OCI-LY3 (cell line): ENCODE results near the gene IGBP1.

Source experiments
- H2AFZ ChIP-seq: fragments of 200-600, 300-600 bp; shearing (Covaris generic); 2 replicates; pipeline ENCODE4 v1.6.0; 2014; ENCODE audit warnings: antibody characterized with exemption, low read depth, low read length
- H3K27ac ChIP-seq: fragments of 200-600, 300-600 bp; sonication (generic); 2 replicates; pipeline ENCODE4 v1.5.1; 2014; ENCODE audit warnings: mild to moderate bottlenecking, low read length, moderate library complexity, mixed read lengths
- H3K27me3 ChIP-seq: fragments of 200-600, 300-600 bp; sonication (generic); 2 replicates; pipeline ENCODE4 v1.6.1; 2014; ENCODE audit warnings: low read depth, low read length, mixed read lengths
- H3K36me3 ChIP-seq: fragments of 200-600, 300-600 bp; sonication (generic); replicated peaks from 2 replicates; pipeline ENCODE3; 2014; ENCODE audit warnings: low read depth, low read length, mixed read lengths
- H3K4me1 ChIP-seq: fragments of 300-600, 200-600 bp; sonication (generic); 2 replicates; pipeline ENCODE4 v1.6.1; 2014; ENCODE audit warnings: low read length, mixed read lengths
- H3K4me2 ChIP-seq: fragments of 200-600, 300-600 bp; sonication (generic); 2 replicates; pipeline ENCODE4 v1.6.1; 2014; ENCODE audit warnings: low read length, mixed read lengths
- H3K4me3 ChIP-seq: fragments of 300-600, 200-600 bp; sonication (generic); 2 replicates; pipeline ENCODE4 v1.5.1; 2014; ENCODE audit warnings: antibody characterized with exemption, mild to moderate bottlenecking, low read length, moderate library complexity
- H3K79me2 ChIP-seq: fragments of 300-600, 200-600 bp; shearing (Covaris generic); 2 replicates; pipeline ENCODE4 v1.6.1; 2014; ENCODE audit warnings: mild to moderate bottlenecking, low read length, mixed read lengths
- H3K9ac ChIP-seq: fragments of 300-600, 200-600 bp; shearing (Covaris generic); 2 replicates; pipeline ENCODE4 v1.6.0; 2014; ENCODE audit warnings: mild to moderate bottlenecking, low read length, moderate library complexity
- H3K9me3 ChIP-seq: fragments of 200-600, 300-600 bp; shearing (Covaris generic); 2 replicates; pipeline ENCODE4 v1.6.1; 2014; ENCODE audit warnings: low read length, mixed read lengths; ENCODE audit not compliant: insufficient read depth
- H4K20me1 ChIP-seq: fragments of 200-600, 300-600 bp; sonication (generic); 2 replicates; pipeline ENCODE4 v1.6.1; 2016; ENCODE audit warnings: low read length, mixed read lengths; ENCODE audit not compliant: insufficient read depth
- EZH2phosphoT487 ChIP-seq: fragments of 200-600 bp; shearing (Covaris generic); IDR thresholded peaks from 2 replicates; pipeline ENCODE4 v1.6.1; 2018; ENCODE audit warnings: antibody characterized with exemption, mixed run types, low read depth
- TF ChIP-seq, protein P1 (sequence below): fragments of 200-600, 300-600 bp; sonication (generic); IDR thresholded peaks from 2 replicates; pipeline ENCODE4 v1.5.1; 2014; ENCODE audit warnings: antibody characterized with exemption, low read length, low read depth

Gene IGBP1

DNA sequence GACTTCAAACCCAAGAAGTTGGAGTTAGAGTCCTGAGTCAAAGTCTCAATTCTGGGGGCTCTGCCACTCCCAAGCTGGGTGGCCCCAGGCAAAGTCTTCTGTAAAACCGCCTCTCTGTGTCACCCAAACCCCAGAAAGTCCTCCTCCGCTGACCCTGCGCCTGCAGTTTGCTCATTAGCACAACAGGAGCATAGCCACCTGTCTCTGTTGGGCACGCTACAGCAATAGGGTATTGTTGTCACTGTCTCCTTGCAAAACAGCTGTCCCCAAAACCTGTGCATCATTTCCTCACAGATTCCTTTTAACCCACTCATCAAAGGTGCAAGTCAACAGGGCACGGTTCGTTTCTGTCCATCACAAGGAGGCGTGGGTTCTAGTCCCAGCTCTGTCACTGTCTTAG, 36.0 kb downstream of the IGBP1 start:
- H3K27ac ChIP-seq: no peak overlapping the region

DNA sequence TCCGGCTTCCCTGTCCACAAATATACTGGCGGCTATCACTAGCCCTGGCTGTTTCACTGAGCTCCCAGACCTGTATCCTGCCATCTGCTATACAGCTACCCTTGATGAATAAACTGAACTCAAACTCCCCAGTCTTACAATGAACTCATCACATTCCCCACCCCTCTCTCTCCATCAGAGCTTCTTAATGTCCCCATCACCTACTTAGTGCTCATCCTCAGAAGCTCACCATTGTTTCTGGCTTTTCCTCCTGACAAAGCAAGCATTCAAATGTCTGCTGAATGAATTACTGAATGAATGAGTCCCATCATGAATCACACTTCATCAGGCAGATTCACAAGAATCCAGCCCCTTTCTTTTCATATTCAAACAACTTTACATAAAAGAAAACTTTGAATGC, 38.4 kb downstream of the IGBP1 start:
- H3K9ac ChIP-seq: no peak overlapping the region
- no peaks in the 10 kb centered on the region for H3K36me3 ChIP-seq
- no peak for TF ChIP-seq EZH2phosphoT487
- TF ChIP-seq, protein P1, sequence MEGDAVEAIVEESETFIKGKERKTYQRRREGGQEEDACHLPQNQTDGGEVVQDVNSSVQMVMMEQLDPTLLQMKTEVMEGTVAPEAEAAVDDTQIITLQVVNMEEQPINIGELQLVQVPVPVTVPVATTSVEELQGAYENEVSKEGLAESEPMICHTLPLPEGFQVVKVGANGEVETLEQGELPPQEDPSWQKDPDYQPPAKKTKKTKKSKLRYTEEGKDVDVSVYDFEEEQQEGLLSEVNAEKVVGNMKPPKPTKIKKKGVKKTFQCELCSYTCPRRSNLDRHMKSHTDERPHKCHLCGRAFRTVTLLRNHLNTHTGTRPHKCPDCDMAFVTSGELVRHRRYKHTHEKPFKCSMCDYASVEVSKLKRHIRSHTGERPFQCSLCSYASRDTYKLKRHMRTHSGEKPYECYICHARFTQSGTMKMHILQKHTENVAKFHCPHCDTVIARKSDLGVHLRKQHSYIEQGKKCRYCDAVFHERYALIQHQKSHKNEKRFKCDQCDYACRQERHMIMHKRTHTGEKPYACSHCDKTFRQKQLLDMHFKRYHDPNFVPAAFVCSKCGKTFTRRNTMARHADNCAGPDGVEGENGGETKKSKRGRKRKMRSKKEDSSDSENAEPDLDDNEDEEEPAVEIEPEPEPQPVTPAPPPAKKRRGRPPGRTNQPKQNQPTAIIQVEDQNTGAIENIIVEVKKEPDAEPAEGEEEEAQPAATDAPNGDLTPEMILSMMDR: no peak
- no peak overlapping the region for H3K27ac ChIP-seq
- peaks cover 10% of the 10 kb centered on the region; the same call in 1 of the 2 replicates for H3K4me1 ChIP-seq
- H4K20me1 ChIP-seq: no peaks in the 10 kb centered on the region
- H3K27me3 ChIP-seq: no peaks in the 10 kb centered on the region
- no peak overlapping the region for H3K4me2 ChIP-seq
- H3K4me3 ChIP-seq: no peak overlapping the region
- no peak overlapping the region for H2AFZ ChIP-seq
- no peaks in the 10 kb centered on the region for H3K79me2 ChIP-seq
- no peaks in the 10 kb centered on the region for H3K9me3 ChIP-seq

More for the DNA sequence above, 36.0 kb downstream of the IGBP1 start:
- H3K4me1 ChIP-seq: peaks cover 3% of the 10 kb centered on the region; the same call in 1 of the 2 replicates
- no peaks in the 10 kb centered on the region for H3K79me2 ChIP-seq
- H2AFZ ChIP-seq: no peak overlapping the region
- H4K20me1 ChIP-seq: no peaks in the 10 kb centered on the region
- no peak overlapping the region for H3K4me2 ChIP-seq
- no peaks in the 10 kb centered on the region for H3K27me3 ChIP-seq
- peaks cover 3% of the 10 kb centered on the region for H3K36me3 ChIP-seq
- no peak overlapping the region for H3K4me3 ChIP-seq
- H3K9ac ChIP-seq: no peak overlapping the region
- TF ChIP-seq, protein P1: no peak
- TF ChIP-seq EZH2phosphoT487: no peak
- H3K9me3 ChIP-seq: no peaks in the 10 kb centered on the region

DNA sequence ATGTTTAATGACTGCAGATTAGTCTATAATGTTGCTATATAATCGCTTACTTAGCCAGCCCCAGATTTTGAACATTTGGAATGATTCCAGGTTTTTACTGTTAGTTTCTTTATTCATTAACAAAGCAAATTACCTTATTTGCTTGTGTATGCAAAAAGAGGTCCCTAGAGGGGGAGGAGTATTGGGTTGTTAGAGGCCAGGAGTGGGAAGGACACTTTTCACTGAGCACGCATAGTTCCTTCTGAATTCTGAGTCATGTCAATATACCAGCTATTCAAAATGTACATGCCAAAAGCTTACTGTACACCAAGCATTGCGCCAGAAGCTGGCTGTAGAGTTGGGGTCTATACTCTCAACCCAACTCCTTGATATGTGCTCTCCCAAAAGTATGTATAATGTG, 39.0 kb downstream of the IGBP1 start:
- Histone ChIP-seq H3K4me2 (no peak overlapping the region), H3K27ac (no peak overlapping the region), H3K79me2 (no peaks in the 10 kb centered on the region), H3K36me3 (no peaks in the 10 kb centered on the region), H3K9ac (no peak overlapping the region), H3K4me3 (no peak overlapping the region), H3K27me3 (no peaks in the 10 kb centered on the region), H3K4me1 (peaks cover 10% of the 10 kb centered on the region; the same call in 1 of the 2 replicates), H3K9me3 (no peaks in the 10 kb centered on the region), H2AFZ (no peak overlapping the region), H4K20me1 (no peaks in the 10 kb centered on the region)
- TF ChIP-seq EZH2phosphoT487: no peak
- TF ChIP-seq, protein P1: no peak

DNA sequence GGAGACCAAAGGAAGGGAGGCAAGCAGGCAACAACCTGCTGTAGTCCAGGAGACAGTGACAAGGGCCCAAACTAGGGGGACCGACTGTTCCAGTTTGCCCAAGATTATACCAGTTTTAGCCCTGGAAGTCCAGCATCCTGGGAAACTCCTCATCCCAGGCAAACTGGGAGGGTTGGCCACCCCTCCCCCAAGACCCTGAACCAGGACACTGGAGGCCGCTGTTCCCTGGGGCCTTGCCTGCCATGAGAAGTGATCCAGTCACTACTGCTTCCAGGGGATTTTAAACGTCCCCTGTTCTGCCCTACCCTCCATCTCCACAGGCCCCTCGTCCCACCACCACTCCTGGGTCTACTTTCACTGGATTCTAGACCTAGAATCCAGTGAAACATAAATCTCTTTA, 39.7 kb downstream of the IGBP1 start:
- no peak overlapping the region for H3K27ac ChIP-seq
- H3K9me3 ChIP-seq: no peaks in the 10 kb centered on the region
- H3K4me3 ChIP-seq: no peak overlapping the region
- no peak overlapping the region for H3K9ac ChIP-seq
- TF ChIP-seq, protein P1: no peak
- no peak for TF ChIP-seq EZH2phosphoT487
- no peak overlapping the region for H3K4me2 ChIP-seq
- H3K27me3 ChIP-seq: no peaks in the 10 kb centered on the region
- H3K79me2 ChIP-seq: no peaks in the 10 kb centered on the region
- H3K36me3 ChIP-seq: no peaks in the 10 kb centered on the region
- H3K4me1 ChIP-seq: peaks cover 10% of the 10 kb centered on the region; the same call in 1 of the 2 replicates
- H2AFZ ChIP-seq: no peak overlapping the region
- no peaks in the 10 kb centered on the region for H4K20me1 ChIP-seq
